Activated CD8-positive, alpha-beta memory T cell treated with anti-CD3 and anti-CD28 coated beads for 36 hours (primary cell): ENCODE data around the gene ODAD4. TPM values are rescaled to one million over a fixed set of nuclear protein-coding genes. Genes with fewer than 3 reads are reported as not detected.
"Not testable (repeated sequence)": the region's sequence is repeated elsewhere in the genome, so short reads cannot be mapped to it uniquely, and the experiment has no call there.

Experiments
- CTCF ChIA-PET: fragments of 350-600 bp; sonication (Branson Sonifier 250); formaldehyde crosslinking; loops from one replicate; lab custom pipeline; 2021; ENCODE audit warnings: antibody characterized with exemption; lab: Charles Lee
- POLR2A ChIA-PET: fragments of 350-600 bp; sonication (Branson Sonifier 250); formaldehyde crosslinking; loops from one replicate; lab custom pipeline; 2021; ENCODE audit warnings: antibody characterized with exemption; lab: Charles Lee
- total RNA-seq, 2 experiments: library from RNA; stranded (reverse); gene quantifications; one replicate each; pipeline ENCODE4 v1.2.3, GENCODE V29; 2021

Gene ODAD4
- total RNA-seq, 2 experiments from 2014 or later, result 0.27 to 0.38 TPM

DNA sequence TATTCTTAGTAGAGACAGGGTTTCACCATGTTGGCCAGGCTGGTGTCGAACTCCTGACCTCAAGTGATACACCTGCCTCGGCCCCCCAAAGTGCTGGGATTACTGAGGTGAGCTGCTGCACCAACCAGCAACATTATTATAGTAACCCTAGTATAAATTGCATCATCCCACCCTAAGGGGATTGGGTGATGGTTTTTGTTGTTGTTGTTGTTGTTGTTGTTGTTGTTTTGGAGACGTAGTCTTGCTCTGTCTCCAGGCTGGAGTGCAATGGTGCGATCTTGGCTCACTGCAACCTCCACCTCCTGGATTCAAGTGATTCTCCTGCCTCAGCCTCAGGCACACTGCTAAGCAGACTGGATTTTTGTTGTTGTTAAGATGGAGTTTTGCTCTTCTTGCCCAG is 1.3 kb downstream of the ODAD4 start:
- POLR2A ChIA-PET, CTCF ChIA-PET: not testable (repeated sequence)

DNA sequence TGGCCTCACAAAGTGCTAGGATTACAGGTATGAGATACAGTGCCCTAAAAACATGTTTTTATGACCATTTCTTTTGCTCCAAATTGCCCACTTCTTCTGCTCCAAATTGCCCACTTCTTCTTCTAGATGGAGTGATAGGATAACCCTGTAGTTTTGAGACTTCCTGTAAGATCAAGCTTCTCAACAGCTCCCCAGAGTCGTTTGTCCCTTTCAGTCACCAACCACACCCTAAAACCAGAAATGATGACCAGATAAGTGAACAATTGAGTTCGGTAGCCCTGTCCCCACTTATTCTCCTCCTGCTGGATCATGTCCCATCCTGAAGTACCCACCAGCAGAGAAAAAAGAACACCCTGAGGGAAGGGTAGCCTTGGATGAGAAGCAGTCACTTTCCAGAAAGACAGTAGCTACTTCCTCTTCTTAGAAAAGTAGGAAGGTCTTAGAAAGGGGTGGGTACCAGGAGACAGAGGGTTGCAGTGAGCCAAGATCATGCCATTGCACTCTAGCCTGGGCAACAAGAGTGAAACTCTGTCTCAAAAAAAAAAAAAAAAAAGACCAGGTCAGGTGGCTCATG is 2.5 kb downstream of the ODAD4 start:
- POLR2A ChIA-PET, result interaction anchor here (0.6 kb wide), 2 partner anchors 14 to 289 kb away, joined by 3 read pairs; partner anchors contain the start of gene ACLY
- CTCF ChIA-PET, result interaction anchor here (0.7 kb wide), 2 partner anchors 221 to 460 kb away, joined by 3 to 4 read pairs; no protein-coding TSS in a partner anchor

- CTCF ChIA-PET, result no interaction called here
- POLR2A ChIA-PET, result no interaction called here
These were observed 5.2 kb downstream of the ODAD4 start for GRCh38 chr17:41935641-41936040.

DNA sequence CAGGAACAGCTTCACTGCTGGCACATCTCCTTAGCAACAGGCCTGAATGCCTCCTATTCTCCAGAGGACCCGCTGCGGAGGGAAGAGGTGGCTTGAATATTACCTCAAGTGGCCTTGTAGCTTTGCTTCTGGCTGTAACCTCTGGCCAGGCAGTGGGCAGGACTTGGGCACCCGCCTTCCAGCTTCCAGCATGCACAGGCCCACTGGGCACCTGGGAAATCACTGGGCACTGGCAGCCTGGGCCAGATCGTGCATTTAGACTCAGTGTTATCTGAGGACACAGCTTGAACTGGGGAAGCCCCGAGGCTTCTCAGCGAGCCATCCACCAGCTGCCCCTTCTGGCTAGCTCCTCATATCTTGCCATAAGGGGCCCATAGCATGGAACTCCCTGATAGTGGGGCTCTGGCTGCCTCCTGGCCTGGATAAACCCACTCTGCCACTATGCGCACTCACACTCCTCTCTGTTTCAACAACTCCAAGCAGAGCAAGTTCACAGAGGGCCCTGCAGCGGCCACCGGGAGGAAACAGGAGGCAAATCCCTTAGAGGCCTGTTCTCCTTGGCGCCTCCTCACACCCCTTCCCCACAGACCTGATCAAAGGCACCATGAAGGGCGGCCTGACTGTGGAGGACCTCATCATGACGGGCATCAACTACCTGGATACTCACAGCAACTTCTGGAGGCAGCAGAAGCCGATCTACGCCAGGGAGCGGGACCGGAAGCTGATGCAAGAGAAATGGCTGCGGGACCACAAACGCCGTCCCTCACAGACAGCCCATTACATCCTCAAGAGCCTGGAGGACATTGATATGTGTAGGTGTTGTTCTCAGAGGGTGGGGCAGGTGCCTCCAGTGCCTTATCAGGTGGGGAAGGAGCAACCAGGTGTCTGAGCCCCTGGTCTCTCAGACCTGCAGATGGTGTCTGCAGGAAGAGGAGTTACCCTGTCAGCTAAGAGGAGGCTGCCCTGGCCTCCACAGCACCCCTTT is 7.8 kb downstream of the ODAD4 start:
- CTCF ChIA-PET, result interaction anchor here (0.5 to 1.7 kb wide), 3 partner anchors 8 to 10 kb away, joined by 3 to 6 read pairs (median 3); partner anchors contain the start of gene ODAD4
- POLR2A ChIA-PET, result no interaction called here

DNA sequence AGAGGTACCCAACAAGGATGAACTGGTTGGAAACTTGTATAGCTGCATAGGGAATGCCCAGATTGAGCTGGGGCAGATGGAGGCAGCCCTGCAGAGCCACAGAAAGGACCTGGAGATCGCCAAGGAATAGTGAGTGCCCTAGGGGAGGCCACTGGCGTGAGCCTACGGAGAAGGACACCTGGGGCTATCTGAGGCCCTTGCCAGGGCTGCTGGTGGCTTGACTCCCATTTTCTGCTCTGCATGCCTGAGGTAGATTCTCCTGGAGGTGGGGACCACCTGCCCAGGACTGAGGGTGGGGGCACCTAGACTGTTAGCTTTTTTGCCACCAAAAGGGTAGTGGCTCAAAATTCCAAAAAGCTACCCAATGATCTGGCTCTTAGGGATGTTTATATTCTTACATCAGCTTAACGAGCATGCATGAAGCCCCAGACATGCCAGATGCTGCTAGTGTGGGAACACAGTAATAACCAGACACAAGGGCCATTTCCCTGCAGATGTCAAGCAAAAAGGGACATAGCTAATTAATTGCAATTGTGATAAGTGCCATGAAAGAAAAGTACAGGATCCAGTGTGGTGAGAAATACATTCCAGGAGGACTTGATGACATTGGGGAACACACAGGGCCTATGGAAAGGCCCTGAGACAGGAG is 8.8 kb downstream of the ODAD4 start:
- CTCF ChIA-PET, result interaction anchor here (1.7 kb wide), 1 partner anchor 9 kb away, joined by 3 read pairs; the partner anchor contains the start of gene ODAD4
- POLR2A ChIA-PET, result no interaction called here

- CTCF ChIA-PET, result interaction anchor here (1.7 kb wide), 1 partner anchor 9 kb away, joined by 3 read pairs; the partner anchor contains the start of gene ODAD4
- POLR2A ChIA-PET, result no interaction called here
These were observed 9.3 kb downstream of the ODAD4 start for GRCh38 chr17:41939693-41940090.

DNA sequence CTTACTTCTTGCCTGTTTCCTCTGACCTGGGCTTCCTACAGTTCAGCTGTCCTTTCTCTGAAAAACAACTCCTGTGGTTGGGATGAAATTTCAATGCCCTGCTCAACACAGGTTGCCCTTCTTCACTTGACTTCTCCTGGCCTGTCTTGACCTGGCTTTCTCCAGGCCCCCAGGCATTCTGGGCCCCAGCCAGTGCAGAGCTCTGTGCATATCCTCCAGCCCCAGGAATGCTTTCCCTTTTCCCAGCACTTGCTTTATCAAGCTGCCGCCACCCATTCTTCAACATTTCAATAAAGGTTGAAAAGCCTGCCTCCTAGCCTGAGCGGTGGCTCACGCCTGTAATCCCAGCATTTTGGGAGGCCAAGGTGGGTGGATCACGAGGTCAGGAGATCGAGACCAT is 10.8 kb downstream of the ODAD4 start:
- CTCF ChIA-PET, result interaction anchor here (1.2 kb wide), 1 partner anchor 22 kb away, joined by 3 read pairs; no protein-coding TSS in a partner anchor
- POLR2A ChIA-PET, result no interaction called here

- ChIA-PET POLR2A (interaction anchor here (0.5 kb wide), 1 partner anchor 1587 kb away, joined by 3 read pairs; no protein-coding TSS in a partner anchor), CTCF (no interaction called here)
These were observed 12.4 kb downstream of the ODAD4 start for GRCh38 chr17:41942626-41943373.

DNA sequence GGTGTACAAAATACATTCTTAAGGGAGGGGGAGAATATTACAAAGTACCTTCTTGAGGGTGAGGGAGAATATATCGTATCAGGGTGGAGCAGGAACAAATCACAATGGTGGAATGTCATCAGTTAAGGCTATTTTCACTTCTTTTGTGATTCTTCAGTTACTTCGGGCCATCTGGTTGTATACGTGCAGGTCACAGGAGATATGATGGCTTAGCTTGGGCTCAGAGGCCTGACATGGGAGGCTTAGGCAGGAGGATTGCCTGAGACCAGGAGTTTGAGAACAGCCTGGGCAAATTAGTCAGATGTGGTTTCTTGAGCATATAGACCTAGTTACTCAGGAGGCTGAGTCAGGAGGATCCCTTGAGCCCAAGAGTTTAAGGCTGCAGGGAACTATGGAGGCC is 13.1 kb downstream of the ODAD4 start:
- CTCF ChIA-PET, result no interaction called here
- POLR2A ChIA-PET, result interaction anchor here (0.5 kb wide), 1 partner anchor 1587 kb away, joined by 3 read pairs; no protein-coding TSS in a partner anchor

GRCh38 chr17:41944943-41945342 is 14.5 kb downstream of the ODAD4 start:
- CTCF ChIA-PET, result no interaction called here

DNA sequence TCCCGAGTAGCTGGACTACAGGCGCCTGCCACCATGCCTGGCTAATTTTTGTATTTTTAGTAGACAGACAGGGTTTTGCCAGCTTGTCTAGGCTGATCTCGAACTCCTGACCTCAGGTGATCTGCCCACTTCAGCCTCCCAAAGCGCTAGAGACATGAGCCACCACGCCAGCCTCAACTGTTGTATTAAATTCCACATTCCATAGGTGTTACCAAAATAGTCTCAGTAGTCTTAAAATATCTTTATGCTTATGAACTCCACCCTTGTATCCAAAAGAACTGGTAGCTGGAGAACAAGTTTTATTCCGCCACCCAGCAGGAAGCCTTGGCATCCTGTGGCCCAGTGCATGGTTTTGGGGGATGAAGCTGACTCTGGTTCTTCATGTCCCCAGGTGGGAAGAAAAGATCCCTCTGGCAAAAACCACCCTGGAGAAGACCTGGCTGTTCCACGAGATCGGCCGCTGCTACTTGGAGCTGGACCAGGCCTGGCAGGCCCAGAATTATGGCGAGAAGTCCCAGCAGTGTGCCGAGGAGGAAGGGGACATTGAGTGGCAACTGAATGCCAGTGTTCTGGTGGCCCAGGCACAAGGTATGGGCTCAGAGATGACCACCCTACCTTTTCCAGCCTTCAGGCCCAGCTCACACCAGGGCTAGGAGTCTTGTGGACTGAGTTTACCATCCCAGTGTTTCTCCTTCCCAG is 18.5 kb downstream of the ODAD4 start:
- POLR2A ChIA-PET, result interaction anchor here (0.7 kb wide), 1 partner anchor 21 kb away, joined by 8 read pairs; no protein-coding TSS in a partner anchor

More at GRCh38 chr17:41944943-41945342, 14.5 kb downstream of the ODAD4 start:
- POLR2A ChIA-PET, result no interaction called here

GRCh38 chr17:41956522-41956921 is 26.1 kb downstream of the ODAD4 start:
- ChIA-PET POLR2A (no interaction called here), CTCF (interaction anchor here (1.8 kb wide), 1 partner anchor 11 kb away, joined by 5 read pairs; no protein-coding TSS in a partner anchor)

More for the DNA sequence above, 18.5 kb downstream of the ODAD4 start:
- CTCF ChIA-PET, result no interaction called here

- POLR2A ChIA-PET, result no interaction called here
- CTCF ChIA-PET, result interaction anchor here (1.1 to 1.8 kb wide), 2 partner anchors 9 to 11 kb away, joined by 3 to 5 read pairs; no protein-coding TSS in a partner anchor
These were observed 26.8 kb downstream of the ODAD4 start for GRCh38 chr17:41957031-41957868.

DNA sequence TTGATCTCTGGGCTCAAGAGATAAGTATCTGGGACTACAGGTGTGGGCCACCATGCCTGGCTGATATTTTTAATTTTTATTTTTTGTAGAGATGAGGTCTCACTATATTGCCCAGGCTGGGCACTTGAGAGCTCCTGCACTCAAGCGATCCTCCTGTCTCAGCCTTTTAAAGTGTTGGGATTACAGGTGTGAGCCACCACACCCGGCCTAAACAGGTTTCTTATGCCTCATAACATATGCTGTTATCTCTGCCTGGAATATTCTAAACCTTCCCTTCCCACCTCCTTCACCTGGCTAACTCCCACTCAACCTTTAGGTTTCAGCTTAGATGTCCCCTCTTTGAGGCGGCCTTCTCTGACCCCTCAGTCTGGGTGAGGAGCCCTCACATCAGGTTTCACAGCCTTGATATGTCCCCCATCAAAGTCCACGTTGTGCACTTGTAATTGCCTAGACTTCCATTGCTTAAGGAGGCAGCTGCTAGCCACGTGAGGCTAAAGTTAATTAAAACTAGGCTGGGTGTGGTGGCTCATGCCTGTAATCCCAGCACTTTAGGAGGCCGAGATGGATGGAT is 27.5 kb downstream of the ODAD4 start:
- POLR2A ChIA-PET, result no interaction called here
- CTCF ChIA-PET, result interaction anchor here (1.1 to 1.8 kb wide), 2 partner anchors 8 to 12 kb away, joined by 3 to 5 read pairs; no protein-coding TSS in a partner anchor

GRCh38 chr17:41959030-41959335 is 28.6 kb downstream of the ODAD4 start:
- ChIA-PET POLR2A (no interaction called here), CTCF (interaction anchor here (0.5 to 0.6 kb wide), 2 partner anchors 159 to 162 kb away, joined by 3 to 4 read pairs; no protein-coding TSS in a partner anchor)

DNA sequence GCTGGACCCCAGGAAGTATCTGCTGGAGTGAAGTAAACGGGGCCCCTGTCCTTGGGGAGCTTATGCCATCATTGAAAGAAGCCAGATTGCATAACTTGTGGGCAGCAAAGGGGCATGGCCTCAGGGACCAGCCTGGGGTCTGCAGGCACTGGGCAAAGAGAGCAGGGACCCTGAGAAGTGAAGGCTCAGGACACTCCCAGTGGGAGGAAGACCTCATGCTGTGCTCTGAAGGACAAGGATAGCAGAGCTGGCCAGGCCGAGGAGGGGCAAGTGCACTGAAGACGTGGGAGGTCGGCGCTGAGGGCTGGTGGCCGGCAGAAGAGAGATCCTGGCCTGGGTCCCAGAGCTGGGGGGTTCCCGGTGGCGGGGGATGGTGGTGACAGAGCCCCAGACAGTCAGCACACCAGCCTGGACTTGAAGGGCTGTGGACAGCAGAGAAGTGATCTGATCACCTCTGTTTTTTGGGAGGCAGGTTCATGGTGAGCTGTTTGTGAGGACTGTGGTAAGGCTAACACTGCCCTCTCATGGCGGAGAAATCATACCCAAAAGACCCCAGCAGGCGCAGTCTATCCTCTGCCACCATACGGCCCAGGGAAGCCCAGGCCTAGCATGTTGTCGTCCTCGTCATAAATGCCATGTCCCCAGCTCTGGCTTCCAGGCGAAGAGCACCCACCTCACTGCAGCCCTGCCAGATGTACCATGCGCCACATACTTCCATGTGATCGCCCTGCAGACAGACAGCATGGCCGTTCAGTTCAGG is 29.1 kb downstream of the ODAD4 start:
- ChIA-PET CTCF (interaction anchor here (0.6 to 1.0 kb wide), 3 partner anchors 9 to 163 kb away, joined by 3 to 4 read pairs (median 3); no protein-coding TSS in a partner anchor), POLR2A (no interaction called here)
